ENCODE measurements around the gene RNF144A. TPM values are rescaled to one million over a fixed set of nuclear protein-coding genes. Genes with fewer than 3 reads are reported as not detected.

The RNF144A gene
- total and polyA plus RNA-seq, 2 donors (not counting 1 experiment from before 2014, with no cell fraction given) = 1.2 to 1.6 TPM

- H3K4me3 ChIP-seq (ENCODE audit: control extremely low read depth in 1 of 5, extremely low read depth in 1 of 5, insufficient read depth in 1 of 5, low read depth in 2 of 5, low read length in 4 of 5) = no peak overlapping the region
- 77% methylated on average over 9 of the region's 12 CpGs for WGBS (ENCODE audit: insufficient coverage)
- no peak for DNase-seq
- H4K20me1 ChIP-seq (ENCODE audit: control insufficient read depth, insufficient read depth, low read length, poor library complexity, severe bottlenecking) = no peaks in the 10 kb centered on the region
- intact Hi-C loops (cut with micrococcal nuclease) = no loop called here
- Mint-ChIP-seq H3K27ac (no peak overlapping the region), H3K4me1 (no peaks in the 10 kb centered on the region), H3K9me3 (ENCODE audit: insufficient read depth) (peaks cover 4% of the 10 kb centered on the region), H3K4me3 (no peak overlapping the region), H3K27me3 (no peaks in the 10 kb centered on the region)
- H3K27me3 ChIP-seq (replicated peaks in 1 of 4; ENCODE audit: control extremely low read depth in 1 of 4, control insufficient read depth in 3 of 4, insufficient read depth in 4 of 4, low read length in 3 of 4) = no peaks in the 10 kb centered on the region
- TF ChIP-seq, protein P1, sequence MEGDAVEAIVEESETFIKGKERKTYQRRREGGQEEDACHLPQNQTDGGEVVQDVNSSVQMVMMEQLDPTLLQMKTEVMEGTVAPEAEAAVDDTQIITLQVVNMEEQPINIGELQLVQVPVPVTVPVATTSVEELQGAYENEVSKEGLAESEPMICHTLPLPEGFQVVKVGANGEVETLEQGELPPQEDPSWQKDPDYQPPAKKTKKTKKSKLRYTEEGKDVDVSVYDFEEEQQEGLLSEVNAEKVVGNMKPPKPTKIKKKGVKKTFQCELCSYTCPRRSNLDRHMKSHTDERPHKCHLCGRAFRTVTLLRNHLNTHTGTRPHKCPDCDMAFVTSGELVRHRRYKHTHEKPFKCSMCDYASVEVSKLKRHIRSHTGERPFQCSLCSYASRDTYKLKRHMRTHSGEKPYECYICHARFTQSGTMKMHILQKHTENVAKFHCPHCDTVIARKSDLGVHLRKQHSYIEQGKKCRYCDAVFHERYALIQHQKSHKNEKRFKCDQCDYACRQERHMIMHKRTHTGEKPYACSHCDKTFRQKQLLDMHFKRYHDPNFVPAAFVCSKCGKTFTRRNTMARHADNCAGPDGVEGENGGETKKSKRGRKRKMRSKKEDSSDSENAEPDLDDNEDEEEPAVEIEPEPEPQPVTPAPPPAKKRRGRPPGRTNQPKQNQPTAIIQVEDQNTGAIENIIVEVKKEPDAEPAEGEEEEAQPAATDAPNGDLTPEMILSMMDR (IDR thresholded peaks at IDR 0.05) = no peak
- TF ChIP-seq EZH2 (IDR thresholded peaks at IDR 0.05; ENCODE audit: borderline replicate concordance, insufficient read depth, low read depth, low read length, poor library complexity, severe bottlenecking) = no peak
- ChIA-PET CTCF (no interaction called here), POLR2A (no interaction called here)
- H3K36me3 ChIP-seq (replicated peaks in 1 of 2; ENCODE audit: control extremely low read depth in 1 of 2, control insufficient read depth in 1 of 2, extremely low read depth in 1 of 2, insufficient read depth in 2 of 2, low read length in 1 of 2) = no peaks in the 10 kb centered on the region
- H3K4me1 ChIP-seq (ENCODE audit: control insufficient read depth in 2 of 2, insufficient read depth in 2 of 2, low read length in 2 of 2) = no peaks in the 10 kb centered on the region
- H3K27ac ChIP-seq (ENCODE audit: low read length in 2 of 2) = no peak overlapping the region
- no peak overlapping the region for H2AFZ ChIP-seq (ENCODE audit: insufficient read depth, low read depth, low read length, poor library complexity, severe bottlenecking)
- no peaks in the 10 kb centered on the region for H3K79me2 ChIP-seq (ENCODE audit: control insufficient read depth, insufficient read depth, low read length)
- ATAC-seq (ENCODE audit: low read depth) = no peak
- H3K9me3 ChIP-seq (ENCODE audit: control extremely low read depth in 1 of 3, control insufficient read depth in 2 of 3, insufficient read depth in 1 of 3, low read length in 2 of 3) = no peaks in the 10 kb centered on the region
- H3K4me2 ChIP-seq (replicated peaks; ENCODE audit: low read depth, low read length, poor library complexity, severe bottlenecking) = no peak overlapping the region
- H3K9ac ChIP-seq (ENCODE audit: low read length) = no peak overlapping the region
These were observed 69.7 kb downstream of the RNF144A start for GRCh38 chr2:6986912-6987361.

- Histone ChIP-seq H3K4me1 (ENCODE audit: control insufficient read depth in 2 of 2, insufficient read depth in 2 of 2, low read length in 2 of 2) (peaks cover 6 to 7% of the 10 kb centered on the region in 2 donors), H3K4me2 (replicated peaks; ENCODE audit: low read depth, low read length, poor library complexity, severe bottlenecking) (no peak overlapping the region), H3K9me3 (ENCODE audit: control extremely low read depth in 1 of 3, control insufficient read depth in 2 of 3, insufficient read depth in 1 of 3, low read length in 2 of 3) (no peaks in the 10 kb centered on the region), H3K36me3 (replicated peaks in 1 of 2; ENCODE audit: control extremely low read depth in 1 of 2, control insufficient read depth in 1 of 2, extremely low read depth in 1 of 2, insufficient read depth in 2 of 2, low read length in 1 of 2) (no peaks in the 10 kb centered on the region), H3K79me2 (ENCODE audit: control insufficient read depth, insufficient read depth, low read length) (no peaks in the 10 kb centered on the region), H4K20me1 (ENCODE audit: control insufficient read depth, insufficient read depth, low read length, poor library complexity, severe bottlenecking) (no peaks in the 10 kb centered on the region), H3K4me3 (ENCODE audit: control extremely low read depth in 1 of 5, extremely low read depth in 1 of 5, insufficient read depth in 1 of 5, low read depth in 2 of 5, low read length in 4 of 5) (no peak overlapping the region), H3K9ac (ENCODE audit: low read length) (no peak overlapping the region), H3K27ac (ENCODE audit: low read length in 2 of 2) (no peak overlapping the region), H2AFZ (ENCODE audit: insufficient read depth, low read depth, low read length, poor library complexity, severe bottlenecking) (no peak overlapping the region), H3K27me3 (replicated peaks in 1 of 4; ENCODE audit: control extremely low read depth in 1 of 4, control insufficient read depth in 3 of 4, insufficient read depth in 4 of 4, low read length in 3 of 4) (no peaks in the 10 kb centered on the region)
- POLR2A ChIA-PET = no interaction called here
- ATAC-seq (ENCODE audit: low read depth) (no peak), DNase-seq (no peak)
- H3K4me3 Mint-ChIP-seq = no peak overlapping the region
- H3K27me3 Mint-ChIP-seq = no peaks in the 10 kb centered on the region
- WGBS (ENCODE audit: insufficient coverage) = 100% methylated on average over 1 of the region's 3 CpGs
- CTCF ChIA-PET = no interaction called here
- no peak overlapping the region for H3K27ac Mint-ChIP-seq
- TF ChIP-seq, protein P1 (IDR thresholded peaks at IDR 0.05) = no peak
- TF ChIP-seq EZH2 (IDR thresholded peaks at IDR 0.05; ENCODE audit: borderline replicate concordance, insufficient read depth, low read depth, low read length, poor library complexity, severe bottlenecking) = no peak
- peaks cover 4% of the 10 kb centered on the region for H3K9me3 Mint-ChIP-seq (ENCODE audit: insufficient read depth)
- intact Hi-C loops (cut with micrococcal nuclease) = no loop called here
- peaks cover 12% of the 10 kb centered on the region for H3K4me1 Mint-ChIP-seq
These were observed 73.7 kb downstream of the RNF144A start for GRCh38 chr2:6990871-6991270.
